Natural killer cell (primary cell): ENCODE results near the gene SLCO2A1. TPM values are rescaled to one million over a fixed set of nuclear protein-coding genes. Genes with fewer than 3 reads are reported as not detected.

Source experiments
- ATAC-seq, 3 donors: fragments of 150-1000 bp in 2 of 3; fragments of 200-7000 bp in 1 of 3; cut with Tn5 transposase; 1 replicate in 1 of 3; 2 replicates in 2 of 3; pipeline ENCODE4 v1.10.0; 2021; ENCODE audit warnings: mild to moderate bottlenecking in 2 of 3, moderate library complexity in 2 of 3
- DNase-seq, 2 donors: peaks; one replicate each; pipeline versions ENCODE4 v3.0.0 to v3.0.0-alpha.2; 2013 to 2021; ENCODE audit warnings: mixed read lengths in 1 of 2
- H3K27ac ChIP-seq: one replicate; pipeline ENCODE4 v1.5.1; 2013; ENCODE audit warnings: mild to moderate bottlenecking, low read length
- H3K27me3 ChIP-seq: one replicate; pipeline ENCODE4 v1.6.1; 2013; ENCODE audit warnings: low read length; ENCODE audit not compliant: control insufficient read depth, insufficient read depth
- H3K36me3 ChIP-seq: one replicate; pipeline ENCODE4 v1.6.1; 2013; ENCODE audit warnings: low read length; ENCODE audit not compliant: control insufficient read depth, insufficient read depth
- H3K4me1 ChIP-seq: one replicate; pipeline ENCODE4 v1.6.1; 2013; ENCODE audit warnings: low read length; ENCODE audit not compliant: control insufficient read depth, insufficient read depth
- H3K4me3 ChIP-seq: one replicate; pipeline ENCODE4 v1.5.1; 2013; ENCODE audit warnings: low read length
- H3K9me3 ChIP-seq: one replicate; pipeline ENCODE4 v1.6.1; 2013; ENCODE audit warnings: low read length; ENCODE audit not compliant: control insufficient read depth, insufficient read depth
- H3K27ac Mint-ChIP-seq, 2 donors: one replicate each; pipeline ENCODE4 v1.8.0; 2022; ENCODE audit warnings: mild to moderate bottlenecking in 2 of 2, mixed read lengths in 2 of 2, moderate library complexity in 1 of 2
- H3K27me3 Mint-ChIP-seq, 2 donors: one replicate each; pipeline ENCODE4 v1.8.0; 2022; ENCODE audit warnings: low read depth in 2 of 2, mixed read lengths in 2 of 2
- H3K36me3 Mint-ChIP-seq: one replicate; pipeline ENCODE4 v1.8.0; 2022; ENCODE audit warnings: mixed read lengths
- H3K4me1 Mint-ChIP-seq, 2 donors: one replicate each; pipeline ENCODE4 v1.8.0; 2022; ENCODE audit warnings: mixed read lengths in 2 of 2
- H3K4me3 Mint-ChIP-seq: one replicate; pipeline ENCODE4 v1.8.0; 2022; ENCODE audit warnings: mild to moderate bottlenecking, moderate library complexity, mixed read lengths
- H3K9me3 Mint-ChIP-seq, 2 donors: one replicate each; pipeline ENCODE4 v1.8.0; 2022; ENCODE audit warnings: mixed read lengths in 2 of 2
- CTCF ChIP-seq: fragments of 200-600 bp; IDR thresholded peaks from one replicate; pipeline ENCODE4 v1.8.0; 2022; ENCODE audit warnings: antibody characterized with exemption
- WGBS: methylation state at CpG from one replicate; pipeline ENCODE4 v1.1.7; 2013; ENCODE audit warnings: missing lambda C conversion rate; ENCODE audit not compliant: insufficient coverage; 5-methylcytosine and 5-hydroxymethylcytosine counted together
- intact Hi-C: fragments of 100-400 bp; cut with micrococcal nuclease; formaldehyde crosslinking; loops from one replicate; pipeline ENCODE4 v1.14.2; 2022
- total RNA-seq, 4 donors: library from RNA; stranded (reverse); fragments of 120-200 nt in 1 of 4; gene quantifications; one replicate each; pipeline versions ENCODE4 v1.2.3 to v1.2.4, GENCODE V29; 2013 to 2022

Gene SLCO2A1
- total RNA-seq, 3 donors from 2014 or later (not counting 1 experiment from before 2014, with no cell fraction given): not detected

GRCh38 chr3:134008630-134009156 lies 21.0 kb downstream of the SLCO2A1 start:
- Histone ChIP-seq H3K9me3 (no peaks in the 10 kb centered on the region), H3K27ac (no peak overlapping the region), H3K27me3 (no peaks in the 10 kb centered on the region), H3K36me3 (no peaks in the 10 kb centered on the region), H3K4me3 (no peak overlapping the region), H3K4me1 (no peaks in the 10 kb centered on the region)
- H3K27ac Mint-ChIP-seq: no peak overlapping the region
- peaks cover 7 to 13% of the 10 kb centered on the region in 2 donors for H3K27me3 Mint-ChIP-seq
- H3K4me3 Mint-ChIP-seq: no peak overlapping the region
- H3K36me3 Mint-ChIP-seq: no peaks in the 10 kb centered on the region
- intact Hi-C loops: no loop called here
- peaks cover 0 to 2% of the 10 kb centered on the region in 2 donors for H3K9me3 Mint-ChIP-seq
- ATAC-seq (no peak), DNase-seq (no peak)
- WGBS: 75% methylated on average over 2 of the region's 2 CpGs
- no peak for TF ChIP-seq CTCF
- no peaks in the 10 kb centered on the region for H3K4me1 Mint-ChIP-seq

- peaks cover 0 to 2% of the 10 kb centered on the region in 2 donors for H3K9me3 Mint-ChIP-seq
- DNase-seq (no peak), ATAC-seq (no peak)
Observed at GRCh38 chr3:134007819-134008218, 21.9 kb downstream of the SLCO2A1 start.

GRCh38 chr3:134004841-134005240 lies 24.9 kb downstream of the SLCO2A1 start:
- Histone ChIP-seq H3K27ac (no peak overlapping the region), H3K4me1 (no peaks in the 10 kb centered on the region), H3K4me3 (no peak overlapping the region), H3K27me3 (no peaks in the 10 kb centered on the region), H3K36me3 (no peaks in the 10 kb centered on the region), H3K9me3 (no peaks in the 10 kb centered on the region)
- H3K27me3 Mint-ChIP-seq: peaks cover 8 to 13% of the 10 kb centered on the region in 2 donors
- no peak for ATAC-seq
- no peak for DNase-seq
- no peak overlapping the region for H3K4me3 Mint-ChIP-seq
- TF ChIP-seq CTCF: no peak
- intact Hi-C loops: no loop called here
- H3K9me3 Mint-ChIP-seq: no peaks in the 10 kb centered on the region
- no peaks in the 10 kb centered on the region for H3K4me1 Mint-ChIP-seq
- no peak overlapping the region for H3K27ac Mint-ChIP-seq
- no peaks in the 10 kb centered on the region for H3K36me3 Mint-ChIP-seq
- 77% methylated on average over 2 of the region's 4 CpGs for WGBS

More at GRCh38 chr3:134007819-134008218, 21.9 kb downstream of the SLCO2A1 start:
- peaks cover 7 to 13% of the 10 kb centered on the region in 2 donors for H3K27me3 Mint-ChIP-seq
- H3K4me1 Mint-ChIP-seq: no peaks in the 10 kb centered on the region
- Histone ChIP-seq H3K27ac (no peak overlapping the region), H3K9me3 (no peaks in the 10 kb centered on the region), H3K4me1 (no peaks in the 10 kb centered on the region), H3K27me3 (no peaks in the 10 kb centered on the region), H3K36me3 (no peaks in the 10 kb centered on the region), H3K4me3 (no peak overlapping the region)
- WGBS: 78% methylated on average over 3 of the region's 3 CpGs
- no peaks in the 10 kb centered on the region for H3K36me3 Mint-ChIP-seq
- no peak overlapping the region for H3K4me3 Mint-ChIP-seq
- no peak overlapping the region for H3K27ac Mint-ChIP-seq
- intact Hi-C loops: no loop called here
- no peak for TF ChIP-seq CTCF

GRCh38 chr3:134003066-134003465 lies 26.7 kb downstream of the SLCO2A1 start:
- TF ChIP-seq CTCF: no peak
- Histone ChIP-seq H3K27me3 (no peaks in the 10 kb centered on the region), H3K36me3 (no peaks in the 10 kb centered on the region), H3K4me1 (no peaks in the 10 kb centered on the region), H3K27ac (no peak overlapping the region), H3K9me3 (no peaks in the 10 kb centered on the region), H3K4me3 (no peak overlapping the region)
- H3K27me3 Mint-ChIP-seq: peaks cover 0 to 15% of the 10 kb centered on the region in 2 donors
- DNase-seq: no peak
- no peak for ATAC-seq
- H3K4me1 Mint-ChIP-seq: no peaks in the 10 kb centered on the region
- no peaks in the 10 kb centered on the region for H3K9me3 Mint-ChIP-seq
- H3K27ac Mint-ChIP-seq: no peak overlapping the region
- intact Hi-C loops: no loop called here
- H3K36me3 Mint-ChIP-seq: no peaks in the 10 kb centered on the region
- 94% methylated on average over 5 of the region's 5 CpGs for WGBS
- no peak overlapping the region for H3K4me3 Mint-ChIP-seq
